IPS DF 19.7 (cell line): ENCODE results near the gene EHMT1.
"Not testable (repeated sequence)": the region's sequence is repeated elsewhere in the genome, so short reads cannot be mapped to it uniquely, and the experiment has no call there.

Source experiments
- DNase-seq: peaks from one replicate; pipeline ENCODE4 v3.0.0-alpha.2; 2013; ENCODE audit warnings: low read depth, low spot score

The EHMT1 gene

GRCh38 chr9:137590469-137591383 is 28.1 kb upstream of the EHMT1 start, which contains the start of gene ZMYND19:
Gene ZMYND19, minus strand, starts transcription at chr9:137590512. Its CDS starts 249 bp downstream, at chr9:137590263.
- DNase-seq, result no peak

DNA sequence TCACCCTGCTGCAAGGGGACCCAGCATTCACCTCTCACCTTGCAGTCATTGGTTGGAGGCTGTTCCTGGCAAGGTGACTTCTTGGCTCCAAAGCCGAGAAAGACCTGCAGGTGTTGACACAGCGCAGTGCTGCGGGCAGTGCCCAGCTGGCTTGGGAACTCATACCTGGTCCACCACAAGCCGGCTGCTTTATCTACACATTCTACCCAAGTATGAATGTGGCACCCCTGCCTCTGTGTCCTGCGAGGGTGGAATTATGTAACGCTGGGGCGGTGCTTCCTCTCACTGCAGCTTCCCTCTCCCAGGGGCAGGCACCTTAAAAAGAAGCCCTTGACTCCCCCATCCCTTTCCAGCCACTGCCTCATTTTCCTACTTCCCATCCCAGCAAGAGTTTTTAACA is 26.0 kb upstream of the EHMT1 start:
- no peak for DNase-seq

- DNase-seq, result no peak
Measured at GRCh38 chr9:137593176-137593575, 25.6 kb upstream of the EHMT1 start.

GRCh38 chr9:137596577-137596976 is 22.2 kb upstream of the EHMT1 start:
- DNase-seq, result not testable (repeated sequence)

GRCh38 chr9:137598943-137599342 is 19.9 kb upstream of the EHMT1 start:
- DNase-seq, result no peak

DNA sequence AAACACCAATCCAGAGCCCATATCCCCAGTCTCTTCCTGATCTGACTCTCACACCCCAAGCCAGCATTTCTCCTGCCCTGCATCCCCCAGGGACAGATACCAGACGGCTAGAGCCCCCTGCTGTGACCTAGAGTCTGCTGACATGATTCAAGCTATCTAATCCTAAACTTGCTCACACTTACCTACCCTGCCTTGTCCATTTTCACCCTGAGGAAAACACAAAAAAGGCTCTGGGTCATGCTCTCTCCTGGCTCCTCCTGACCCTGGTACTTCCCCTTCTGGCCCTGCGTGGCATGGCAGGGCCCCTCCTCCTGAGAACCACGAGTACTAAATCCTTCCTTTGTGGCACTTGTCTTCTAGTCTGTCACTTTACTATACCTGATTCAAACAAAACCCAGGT is 16.1 kb upstream of the EHMT1 start:
- DNase-seq, result no peak

GRCh38 chr9:137603879-137604278 is 14.9 kb upstream of the EHMT1 start:
- DNase-seq, result no peak

GRCh38 chr9:137604345-137605086 is 14.3 kb upstream of the EHMT1 start:
- no peak for DNase-seq

- DNase-seq, result peak; percentile 70
Measured at GRCh38 chr9:137605121-137606004, 13.4 kb upstream of the EHMT1 start, which contains the start of gene ARRDC1. Gene ARRDC1, plus strand, starts transcription at chr9:137605686. Its CDS starts 32 bp downstream, at chr9:137605718.

GRCh38 chr9:137606005-137606621 is 12.7 kb upstream of the EHMT1 start:
- no peak for DNase-seq

DNA sequence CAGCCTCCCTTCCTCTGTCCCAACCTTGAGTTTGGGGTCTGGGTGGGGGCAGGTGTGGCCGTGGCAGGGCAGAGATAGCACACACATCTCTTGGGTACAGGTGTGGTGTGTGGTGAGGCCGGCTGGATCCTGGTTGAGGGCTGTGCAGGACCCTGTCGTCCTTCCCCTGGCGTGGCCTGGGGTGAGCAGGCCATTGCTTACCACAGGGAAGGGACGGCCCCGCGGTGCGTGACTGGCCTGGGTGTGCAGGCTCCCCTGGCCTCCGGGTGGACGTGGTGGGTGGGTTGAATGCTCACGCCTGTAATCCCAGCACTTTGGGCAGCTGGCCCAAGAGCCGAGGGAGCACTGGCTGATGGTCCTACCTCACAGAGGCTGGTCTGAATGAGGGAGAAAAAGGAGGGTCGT is 12.1 kb upstream of the EHMT1 start:
- DNase-seq, result no peak

DNA sequence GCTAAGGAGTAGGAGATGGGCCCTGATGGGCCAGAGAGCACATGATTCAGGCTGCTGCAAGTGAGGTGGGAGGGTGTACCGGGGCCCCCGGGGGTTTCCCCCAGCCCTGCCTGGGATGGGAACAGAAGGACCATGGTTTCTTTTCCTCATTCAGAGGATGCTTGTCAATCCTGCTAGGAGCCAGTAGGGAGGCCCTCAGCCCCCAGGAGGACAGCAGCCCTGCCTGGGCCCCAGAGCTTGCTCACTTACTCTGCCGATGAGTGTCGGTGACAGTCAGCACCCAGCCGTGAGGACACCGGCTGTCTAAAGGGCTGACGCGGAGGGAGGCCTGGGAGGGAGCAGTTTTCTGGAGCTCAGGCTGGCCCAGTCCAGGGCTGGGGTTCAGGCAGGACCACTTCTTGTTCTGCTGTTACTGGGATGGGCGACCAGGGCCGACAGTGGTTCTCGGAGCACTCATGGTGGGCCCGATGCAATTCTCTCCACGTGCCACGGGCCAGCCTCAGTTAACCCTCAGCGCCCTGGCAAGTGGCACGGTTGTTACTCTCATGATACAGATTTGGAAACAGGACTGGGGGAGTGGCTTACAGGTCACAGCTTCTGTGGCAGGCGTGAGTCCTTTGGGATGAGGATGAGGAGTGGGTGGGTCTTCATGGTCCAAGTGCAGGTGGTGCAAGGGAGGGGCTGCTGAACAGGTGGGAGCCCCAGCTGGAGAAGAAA is 11.5 kb upstream of the EHMT1 start:
- no peak for DNase-seq

- DNase-seq, result no peak
Measured at GRCh38 chr9:137610944-137611343, 7.9 kb upstream of the EHMT1 start.

DNA sequence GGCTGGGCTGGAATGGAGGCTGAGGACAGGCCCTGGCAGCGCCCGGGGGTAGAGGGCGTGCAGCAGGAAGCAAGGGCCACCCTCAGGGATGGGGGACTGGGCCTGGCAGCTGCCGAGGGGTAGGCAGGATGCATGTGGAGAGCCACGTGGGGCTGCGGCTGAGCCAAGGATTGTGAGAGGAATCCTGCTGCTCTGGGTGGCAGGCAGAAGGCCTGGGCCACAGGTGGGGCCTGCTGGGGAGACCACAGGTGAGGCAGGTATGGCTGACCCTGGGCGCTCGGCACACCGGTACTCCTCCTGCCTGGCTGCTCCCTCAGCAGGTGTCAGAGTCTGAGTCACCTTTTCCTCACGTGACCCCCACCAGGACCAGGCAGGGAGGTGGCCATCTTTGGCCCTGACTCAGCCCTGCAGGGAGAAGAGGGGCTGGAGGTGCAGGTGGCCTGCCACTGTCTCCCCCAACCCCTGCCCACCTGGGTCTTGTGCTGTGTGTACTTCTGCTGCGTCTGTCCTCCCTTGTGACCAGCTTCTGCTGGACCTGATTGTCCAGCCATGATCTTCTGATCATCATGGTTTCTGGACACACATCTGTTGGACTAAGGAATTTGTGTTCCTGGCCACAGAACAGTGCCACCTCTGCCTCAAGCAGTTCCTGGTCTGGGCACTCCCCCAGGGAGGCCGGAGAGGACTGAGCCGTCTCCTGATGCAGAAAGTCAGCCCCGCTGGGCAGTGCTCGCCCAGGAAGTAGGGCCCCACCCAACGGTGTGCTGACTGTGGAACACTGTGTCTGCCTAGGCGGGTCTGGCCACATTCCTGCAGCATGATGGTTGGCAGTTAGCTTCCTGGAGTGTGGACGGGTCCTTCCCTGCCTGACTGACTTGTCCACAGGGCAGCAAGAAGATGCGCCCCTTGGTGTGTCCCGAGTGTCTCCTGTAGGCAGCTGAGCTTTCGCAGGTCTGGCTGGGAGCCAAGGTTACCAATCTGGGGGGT is 6.9 kb upstream of the EHMT1 start:
- DNase-seq, result no peak

GRCh38 chr9:137612741-137613142 is 6.1 kb upstream of the EHMT1 start:
- no peak for DNase-seq

DNA sequence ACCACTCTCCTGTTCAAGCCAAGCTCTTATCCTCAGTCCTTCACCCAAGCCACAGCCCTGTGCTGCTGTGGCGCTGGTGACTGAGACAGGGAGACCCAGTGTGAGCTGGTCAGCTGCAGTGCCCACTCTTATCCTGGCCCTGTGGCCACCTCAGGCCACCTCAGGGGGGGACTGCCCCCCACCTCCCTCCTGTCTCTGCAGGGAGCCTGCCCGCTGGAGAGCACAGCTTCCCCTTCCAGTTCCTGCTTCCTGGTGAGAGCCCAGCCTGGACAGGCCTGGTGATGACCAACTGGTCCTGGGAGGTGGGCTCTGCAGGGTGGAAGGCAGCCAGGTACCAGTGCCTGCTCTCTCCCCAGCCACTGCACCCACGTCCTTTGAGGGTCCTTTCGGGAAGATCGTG is 5.5 kb upstream of the EHMT1 start:
- DNase-seq, result no peak

- no peak for DNase-seq
Measured at GRCh38 chr9:137613738-137614523, 4.9 kb upstream of the EHMT1 start.

- no peak for DNase-seq
Measured at GRCh38 chr9:137614631-137615386, 4.0 kb upstream of the EHMT1 start.
